Peyer's patch (tissue), 4 donors: Measurements from ENCODE around the gene KDM2B. TPM values are rescaled to one million over a fixed set of nuclear protein-coding genes. Genes with fewer than 3 reads are reported as not detected.

Experiments
- DNase-seq, 3 donors: peaks; one replicate each; pipeline ENCODE4 v3.0.0-alpha.2; 2017 to 2019
- H3K27ac ChIP-seq, 4 donors: fragments of 200-600 bp; sonication (generic); one replicate each; pipeline ENCODE4 v1.5.1; 2016 to 2019
- H3K27me3 ChIP-seq, 2 donors: fragments of 200-600 bp; sonication (generic); one replicate each; pipeline ENCODE4 v1.5.1; 2019
- H3K36me3 ChIP-seq, 3 donors: fragments of 200-600 bp; sonication (generic); one replicate each; pipeline ENCODE4 v1.5.1; 2016 to 2019
- H3K4me1 ChIP-seq, 4 donors: fragments of 200-600 bp; sonication (generic); one replicate each; pipeline ENCODE4 v1.5.1; 2016 to 2019
- H3K4me3 ChIP-seq, 4 donors: fragments of 200-600 bp; sonication (generic); 1 replicate in 3 of 4; 2 replicates in 1 of 4; pipeline ENCODE4 v1.5.1; 2016 to 2019; ENCODE audit warnings: mild to moderate bottlenecking in 1 of 4
- H3K9me3 ChIP-seq, 4 donors: fragments of 200-600 bp; sonication (generic); one replicate each; pipeline ENCODE4 v1.5.1; 2016 to 2019; ENCODE audit warnings: mild to moderate bottlenecking in 1 of 4
- CTCF ChIP-seq, 6 experiments: fragments of 450-650 bp in 4 of 6; fragments of 200-600 bp in 2 of 6; sonication (generic) in 1 of 6; IDR thresholded peaks; one replicate each; pipeline ENCODE4 v1.5.1; 2017 to 2019; ENCODE audit warnings: antibody characterized with exemption in 6 of 6, mild to moderate bottlenecking in 3 of 6, moderate library complexity in 1 of 6
- POLR2A ChIP-seq, 2 donors: fragments of 450-650 bp; IDR thresholded peaks; one replicate each; pipeline ENCODE4 v1.5.1; 2017; ENCODE audit warnings: antibody characterized with exemption in 2 of 2, mild to moderate bottlenecking in 2 of 2, moderate library complexity in 2 of 2
- total RNA-seq, 4 donors: library from RNA; depleted of rRNA; stranded (reverse); fragments of >200 nt; gene quantifications; one replicate each; pipeline ENCODE4 v1.1.0, GENCODE V29; 2016

Gene KDM2B
- total RNA-seq, 4 donors from 2014 or later, result 10.0 to 115 (median 33.7) TPM

DNA sequence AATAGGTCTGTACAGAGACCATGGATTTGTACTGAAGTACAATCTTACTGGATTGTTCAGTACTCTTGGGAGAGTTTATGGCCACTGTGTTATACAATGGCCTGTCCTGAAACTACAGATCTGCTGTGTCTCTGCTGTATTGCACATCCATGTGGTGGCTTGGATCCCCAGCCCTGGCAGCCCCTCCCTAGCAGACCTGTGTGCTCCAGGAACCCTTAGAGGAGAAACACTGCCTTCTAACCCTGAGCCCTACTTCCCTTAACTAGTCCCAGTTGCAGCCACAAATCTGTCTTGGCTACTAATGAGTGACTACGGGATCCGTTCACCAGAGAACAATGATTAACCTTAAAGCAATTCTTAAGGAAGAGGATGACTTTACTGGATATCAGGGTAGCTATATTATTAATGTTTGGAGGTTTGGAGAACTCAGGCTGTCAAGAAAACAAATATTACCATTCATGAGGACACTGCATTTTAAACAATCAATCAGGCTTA lies 153.2 kb downstream of the KDM2B start:
- Histone ChIP-seq H3K4me3 (no peak overlapping the region), H3K27ac (no peak overlapping the region), H3K27me3 (no peaks in the 10 kb centered on the region), H3K4me1 (peaks cover 0 to 8% (median 0%) of the 10 kb centered on the region in 4 donors), H3K36me3 (peaks cover 0 to 93% (median 4%) of the 10 kb centered on the region in 3 donors), H3K9me3 (no peaks in the 10 kb centered on the region)
- TF ChIP-seq CTCF (IDR thresholded peaks at IDR 0.05) (no peak), POLR2A (IDR thresholded peaks at IDR 0.05) (no peak)
- DNase-seq, result no peak

GRCh38 chr12:121424624-121424975 lies 156.2 kb downstream of the KDM2B start:
- H3K27me3 ChIP-seq, result no peaks in the 10 kb centered on the region
- H3K4me1 ChIP-seq, result peaks cover 0 to 8% (median 0%) of the 10 kb centered on the region in 4 donors
- TF ChIP-seq CTCF (IDR thresholded peaks at IDR 0.05) (no peak), POLR2A (IDR thresholded peaks at IDR 0.05) (no peak)

GRCh38 chr12:121423682-121424623 lies 156.9 kb downstream of the KDM2B start:
- no peak for TF ChIP-seq CTCF (IDR thresholded peaks at IDR 0.05)
- TF ChIP-seq POLR2A (IDR thresholded peaks at IDR 0.05), result no peak
- Histone ChIP-seq H3K4me1 (peaks cover 0 to 8% (median 0%) of the 10 kb centered on the region in 4 donors), H3K4me3 (no peak overlapping the region), H3K36me3 (peaks cover 0 to 97% (median 4%) of the 10 kb centered on the region in 3 donors), H3K27ac (peak overlapping the region in 1 of 4 donors; percentile 62), H3K27me3 (no peaks in the 10 kb centered on the region), H3K9me3 (no peaks in the 10 kb centered on the region)
- no peak for DNase-seq

More at GRCh38 chr12:121424624-121424975, 156.2 kb downstream of the KDM2B start:
- no peak for DNase-seq
- H3K9me3 ChIP-seq, result no peaks in the 10 kb centered on the region
- peaks cover 0 to 97% (median 4%) of the 10 kb centered on the region in 3 donors for H3K36me3 ChIP-seq
- H3K27ac ChIP-seq, result peak overlapping the region in 1 of 4 donors; percentile 62
- no peak overlapping the region for H3K4me3 ChIP-seq

GRCh38 chr12:121423253-121423652 lies 157.6 kb downstream of the KDM2B start:
- H3K27me3 ChIP-seq, result no peaks in the 10 kb centered on the region
- no peak for DNase-seq
- no peak overlapping the region for H3K4me3 ChIP-seq
- no peak for TF ChIP-seq POLR2A (IDR thresholded peaks at IDR 0.05)
- TF ChIP-seq CTCF (IDR thresholded peaks at IDR 0.05), result no peak
- H3K9me3 ChIP-seq, result no peaks in the 10 kb centered on the region
- H3K4me1 ChIP-seq, result peaks cover 0 to 13% (median 0%) of the 10 kb centered on the region in 4 donors
- peaks cover 0 to 97% (median 4%) of the 10 kb centered on the region in 3 donors for H3K36me3 ChIP-seq
- peak overlapping the region in 1 of 4 donors; percentile 43 for H3K27ac ChIP-seq

DNA sequence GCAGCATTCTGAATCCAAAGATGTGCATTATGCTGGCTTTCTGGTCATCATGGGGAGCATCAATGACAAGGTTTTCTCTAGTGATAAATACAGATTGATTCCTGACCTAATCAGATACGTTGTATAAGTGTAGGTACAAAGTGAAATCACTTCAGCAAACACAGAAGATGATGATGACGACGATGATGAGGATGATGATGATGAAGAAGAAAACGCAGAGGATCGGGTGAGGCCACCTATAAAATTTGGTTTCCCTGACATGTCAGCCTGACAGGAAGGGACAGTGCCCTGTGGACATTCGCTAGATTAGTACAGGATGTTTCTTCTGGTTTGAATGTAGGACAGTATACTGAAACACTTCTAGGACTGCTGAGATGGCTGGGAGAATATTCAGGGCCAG lies 160.7 kb downstream of the KDM2B start:
- no peaks in the 10 kb centered on the region for H3K9me3 ChIP-seq
- H3K36me3 ChIP-seq, result peaks cover 0 to 85% (median 4%) of the 10 kb centered on the region in 3 donors
- no peak for DNase-seq
- H3K4me1 ChIP-seq, result peaks cover 0 to 21% (median 0%) of the 10 kb centered on the region in 4 donors
- TF ChIP-seq POLR2A (IDR thresholded peaks at IDR 0.05), result no peak
- TF ChIP-seq CTCF (IDR thresholded peaks at IDR 0.05), result no peak
- H3K27me3 ChIP-seq, result no peaks in the 10 kb centered on the region
- H3K4me3 ChIP-seq, result no peak overlapping the region
- no peak overlapping the region for H3K27ac ChIP-seq
